ENCODE data around the gene PRKCA.

PRKCA gene

DNA sequence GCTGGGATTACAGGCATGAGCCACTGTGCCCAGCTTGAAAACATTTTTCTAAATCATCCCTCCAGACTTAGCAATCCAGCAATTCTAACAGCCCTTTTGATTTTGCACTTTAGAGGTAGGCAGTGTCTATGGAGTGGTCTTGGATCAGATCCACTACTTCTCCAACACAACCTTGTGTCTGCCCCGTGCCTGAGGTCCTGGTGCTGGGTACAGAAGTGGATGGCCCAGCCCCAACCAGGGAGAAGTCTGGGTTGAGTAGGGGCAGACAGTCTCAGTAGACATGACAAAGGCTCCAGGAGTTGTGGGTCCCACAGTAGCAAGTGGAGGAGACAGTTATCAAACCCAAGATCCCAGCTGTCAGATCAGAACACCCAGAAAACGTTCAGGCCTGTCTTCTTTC lies 460.6 kb downstream of the PRKCA start:
- no peaks in the 10 kb centered on the region for H3K9me3 ChIP-seq (ENCODE audit: control insufficient read depth, insufficient read depth, low read length)
- no CpG with 5 or more reads among the region's 2 CpGs for WGBS (ENCODE audit: insufficient coverage, insufficient read length)

DNA sequence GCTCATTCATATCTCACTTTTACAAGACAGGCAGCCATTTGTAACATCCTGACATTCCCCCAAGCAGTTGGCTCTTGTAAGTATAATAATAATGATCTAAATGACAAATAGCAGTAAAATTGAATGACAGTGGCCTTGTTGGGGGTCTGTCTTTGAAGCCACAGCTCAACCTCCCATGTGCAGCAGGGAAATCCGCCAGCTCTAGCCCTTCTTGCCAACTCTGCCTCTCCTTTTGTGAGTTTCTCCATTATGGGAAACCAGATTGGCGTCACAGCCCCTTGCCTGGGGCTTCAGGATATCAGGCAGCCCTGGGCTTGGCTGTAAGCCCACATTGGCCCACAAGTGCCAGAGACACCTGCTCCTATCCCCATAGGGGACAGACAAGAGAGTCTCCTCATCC lies 462.1 kb downstream of the PRKCA start:
- Histone ChIP-seq H3K9me3 (ENCODE audit: control insufficient read depth, insufficient read depth, low read length) (no peaks in the 10 kb centered on the region), H3K27me3 (ENCODE audit: control insufficient read depth, insufficient read depth, low read length) (no peaks in the 10 kb centered on the region), H3K4me1 (ENCODE audit: control insufficient read depth, insufficient read depth, low read length) (0 out of 2 replicates have a peak, but pooled peaks cover 3% of the 10 kb centered on the region), H3K4me3 (ENCODE audit: low read length) (no peak overlapping the region), H3K36me3 (ENCODE audit: control insufficient read depth, insufficient read depth, low read length) (no peaks in the 10 kb centered on the region), H3K27ac (ENCODE audit: low read length) (no peak overlapping the region)
- DNase-seq (ENCODE audit: low read depth, low spot score): no peak
- no CpG with 5 or more reads among the region's 2 CpGs for WGBS (ENCODE audit: insufficient coverage, insufficient read length)

More for the DNA sequence above, 460.6 kb downstream of the PRKCA start:
- no peaks in the 10 kb centered on the region for H3K36me3 ChIP-seq (ENCODE audit: control insufficient read depth, insufficient read depth, low read length)
- H3K27ac ChIP-seq (ENCODE audit: low read length): no peak overlapping the region
- H3K4me3 ChIP-seq (ENCODE audit: low read length): no peak overlapping the region
- H3K27me3 ChIP-seq (ENCODE audit: control insufficient read depth, insufficient read depth, low read length): no peaks in the 10 kb centered on the region
- H3K4me1 ChIP-seq (ENCODE audit: control insufficient read depth, insufficient read depth, low read length): 0 out of 2 replicates have a peak, but pooled peaks cover 3% of the 10 kb centered on the region
- no peak for DNase-seq (ENCODE audit: low read depth, low spot score)

DNA sequence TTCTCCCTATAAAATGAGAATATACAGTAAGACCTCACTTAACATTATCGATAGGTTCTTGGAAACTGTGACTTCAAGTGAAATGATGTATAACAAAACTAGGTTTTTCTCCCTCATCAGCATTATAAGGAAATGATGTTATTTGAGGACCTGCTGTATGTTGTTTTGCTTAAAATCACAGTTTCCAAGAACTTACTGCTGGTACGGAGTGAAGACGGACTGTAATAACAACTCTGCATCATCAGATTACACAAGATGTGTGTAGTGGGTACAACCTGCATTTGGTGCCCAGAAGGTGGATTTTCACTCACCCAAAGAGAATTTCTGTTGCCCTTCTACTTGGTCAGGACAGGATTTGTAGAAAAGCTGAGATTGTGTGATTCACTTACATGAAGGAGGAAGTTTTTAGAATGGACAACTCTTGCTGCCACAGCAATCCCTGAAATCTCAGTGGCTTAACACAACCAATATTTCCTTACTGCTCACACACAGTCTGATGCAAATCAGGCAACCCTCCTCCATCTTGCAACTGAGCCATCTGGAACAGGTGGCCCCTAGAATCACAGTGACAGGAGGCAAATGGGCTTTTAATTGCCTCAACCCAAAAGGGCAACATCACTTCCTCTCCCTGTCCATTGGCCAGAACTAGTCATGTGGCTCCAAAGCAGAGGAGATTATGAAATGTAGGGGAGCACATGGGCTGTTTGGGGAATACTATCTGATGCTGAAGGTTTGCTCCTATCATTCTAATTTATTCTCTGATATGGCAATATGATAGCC lies 464.9 kb downstream of the PRKCA start:
- Histone ChIP-seq H3K27me3 (ENCODE audit: control insufficient read depth, insufficient read depth, low read length) (no peaks in the 10 kb centered on the region), H3K4me3 (ENCODE audit: low read length) (no peak overlapping the region), H3K9me3 (ENCODE audit: control insufficient read depth, insufficient read depth, low read length) (no peaks in the 10 kb centered on the region), H3K4me1 (ENCODE audit: control insufficient read depth, insufficient read depth, low read length) (0 out of 2 replicates have a peak, but pooled peaks cover 3% of the 10 kb centered on the region), H3K27ac (ENCODE audit: low read length) (no peak overlapping the region), H3K36me3 (ENCODE audit: control insufficient read depth, insufficient read depth, low read length) (no peaks in the 10 kb centered on the region)
- DNase-seq (ENCODE audit: low read depth, low spot score): no peak
- WGBS (ENCODE audit: insufficient coverage, insufficient read length): no CpG with 5 or more reads among the region's 3 CpGs

DNA sequence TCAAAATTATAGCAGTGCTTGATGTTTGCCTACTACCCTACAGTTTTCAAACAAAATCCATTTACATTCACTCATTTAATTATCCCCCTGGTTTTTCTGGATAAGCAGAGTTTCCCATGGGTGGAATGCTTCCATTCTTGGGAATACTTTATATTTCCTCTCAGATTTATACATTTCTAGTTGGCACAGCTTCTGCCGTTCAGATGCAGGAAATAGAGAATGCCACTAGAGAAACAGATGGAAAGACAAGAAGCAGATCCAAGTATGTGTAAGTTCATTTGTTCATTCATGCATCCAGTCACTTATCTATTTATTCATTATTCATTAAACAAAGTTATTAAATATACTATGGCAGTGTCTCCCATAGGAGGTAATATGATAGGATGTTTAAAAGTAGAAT lies 467.5 kb downstream of the PRKCA start:
- no CpG with 5 or more reads among the region's 1 CpG for WGBS (ENCODE audit: insufficient coverage, insufficient read length)
- Histone ChIP-seq H3K4me1 (ENCODE audit: control insufficient read depth, insufficient read depth, low read length) (no peaks in the 10 kb centered on the region), H3K27ac (ENCODE audit: low read length) (no peak overlapping the region), H3K36me3 (ENCODE audit: control insufficient read depth, insufficient read depth, low read length) (no peaks in the 10 kb centered on the region), H3K4me3 (ENCODE audit: low read length) (no peak overlapping the region), H3K27me3 (ENCODE audit: control insufficient read depth, insufficient read depth, low read length) (no peaks in the 10 kb centered on the region), H3K9me3 (ENCODE audit: control insufficient read depth, insufficient read depth, low read length) (no peaks in the 10 kb centered on the region)
- no peak for DNase-seq (ENCODE audit: low read depth, low spot score)

DNA sequence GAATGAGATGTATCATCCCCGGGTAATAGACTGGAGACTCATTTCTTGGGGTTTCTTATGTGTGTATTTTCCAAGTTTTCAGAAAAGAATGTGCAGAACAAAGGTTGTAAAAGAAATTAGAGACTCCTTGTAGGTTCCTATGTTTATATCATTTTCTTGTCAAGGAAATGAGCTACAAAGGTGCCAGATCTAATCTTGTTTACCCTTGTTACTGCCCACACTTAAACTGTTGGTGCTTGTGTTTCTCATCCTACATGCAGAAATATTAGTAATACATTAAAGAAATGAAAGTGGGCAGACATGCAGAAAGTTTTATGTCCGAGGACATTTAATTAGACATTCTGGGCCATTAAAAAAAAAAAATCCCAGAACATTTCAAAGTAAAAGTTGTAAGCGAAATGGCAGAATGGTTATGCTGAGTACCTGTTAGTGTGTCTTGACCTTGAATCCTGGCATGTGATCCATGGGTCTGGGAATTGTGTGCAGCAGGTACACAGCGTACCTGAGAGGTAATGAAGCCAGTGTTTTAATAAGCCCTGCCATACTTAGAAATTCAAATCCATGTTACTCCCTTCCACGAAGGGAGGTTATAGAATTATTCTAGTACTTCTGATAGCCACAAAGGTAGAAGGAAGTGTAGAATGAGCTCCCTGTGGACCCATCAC lies 469.9 kb downstream of the PRKCA start:
- H3K9me3 ChIP-seq (ENCODE audit: control insufficient read depth, insufficient read depth, low read length): no peaks in the 10 kb centered on the region
- H3K4me1 ChIP-seq (ENCODE audit: control insufficient read depth, insufficient read depth, low read length): peaks cover 2% of the 10 kb centered on the region; the same call in 1 of the 2 replicates
- no peak for DNase-seq (ENCODE audit: low read depth, low spot score)
- no peaks in the 10 kb centered on the region for H3K27me3 ChIP-seq (ENCODE audit: control insufficient read depth, insufficient read depth, low read length)
- no peaks in the 10 kb centered on the region for H3K36me3 ChIP-seq (ENCODE audit: control insufficient read depth, insufficient read depth, low read length)
- no peak overlapping the region for H3K27ac ChIP-seq (ENCODE audit: low read length)
- no CpG with 5 or more reads among the region's 5 CpGs for WGBS (ENCODE audit: insufficient coverage, insufficient read length)
- no peak overlapping the region for H3K4me3 ChIP-seq (ENCODE audit: low read length)

DNA sequence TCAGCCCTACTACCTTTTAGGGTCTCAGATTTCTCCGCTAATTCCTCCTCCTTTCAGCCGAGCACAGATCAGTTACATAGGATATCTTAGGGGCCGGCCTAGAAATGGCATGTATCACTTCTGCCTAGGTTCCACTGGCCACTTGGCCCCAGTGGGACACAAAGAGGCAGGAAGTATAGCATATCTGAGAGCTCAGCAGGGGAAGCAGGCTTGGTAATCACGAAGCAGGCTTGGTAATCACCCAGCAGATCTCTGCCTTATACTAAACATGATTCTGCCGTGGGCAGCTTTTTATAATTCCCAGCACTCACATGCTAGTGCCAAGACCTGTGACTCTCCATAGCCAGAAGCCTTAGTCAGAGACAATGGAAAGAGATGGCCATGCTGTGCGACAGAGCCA lies 472.9 kb downstream of the PRKCA start:
- Histone ChIP-seq H3K27ac (ENCODE audit: low read length) (no peak overlapping the region), H3K36me3 (ENCODE audit: control insufficient read depth, insufficient read depth, low read length) (no peaks in the 10 kb centered on the region), H3K4me3 (ENCODE audit: low read length) (no peak overlapping the region), H3K9me3 (ENCODE audit: control insufficient read depth, insufficient read depth, low read length) (no peaks in the 10 kb centered on the region), H3K4me1 (ENCODE audit: control insufficient read depth, insufficient read depth, low read length) (peaks cover 4% of the 10 kb centered on the region; the same call in 1 of the 2 replicates), H3K27me3 (ENCODE audit: control insufficient read depth, insufficient read depth, low read length) (no peaks in the 10 kb centered on the region)
- DNase-seq (ENCODE audit: low read depth, low spot score): no peak
- WGBS (ENCODE audit: insufficient coverage, insufficient read length): no CpG with 5 or more reads among the region's 6 CpGs

DNA sequence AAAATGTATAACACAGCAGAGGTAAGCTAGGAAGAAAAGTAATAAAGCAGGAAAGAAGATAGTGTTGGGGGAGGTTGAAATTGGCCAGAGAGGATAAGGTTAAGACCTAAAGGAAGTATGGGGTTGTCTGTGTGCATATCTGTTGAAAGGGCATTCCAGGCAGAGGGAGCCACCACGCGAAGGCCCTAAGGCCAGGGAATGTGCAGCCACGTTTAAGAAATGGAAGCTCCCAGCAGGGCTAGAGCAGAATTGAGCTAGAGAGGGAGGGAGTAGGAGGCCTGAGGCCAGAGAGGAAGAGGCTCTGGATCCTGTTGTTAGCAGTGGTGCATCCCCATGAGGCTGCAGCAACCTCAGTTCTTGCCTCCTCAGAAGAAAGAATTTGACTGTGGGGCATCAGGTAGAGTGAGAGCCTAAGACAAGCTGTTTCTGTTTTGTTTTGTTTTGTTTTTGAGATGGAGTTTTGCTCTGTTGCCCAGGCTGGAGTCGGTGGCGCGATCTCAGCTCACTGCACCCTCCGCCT lies 473.5 kb downstream of the PRKCA start:
- Histone ChIP-seq H3K4me1 (ENCODE audit: control insufficient read depth, insufficient read depth, low read length) (peaks cover 4% of the 10 kb centered on the region; the same call in 1 of the 2 replicates), H3K27ac (ENCODE audit: low read length) (no peak overlapping the region), H3K4me3 (ENCODE audit: low read length) (no peak overlapping the region), H3K36me3 (ENCODE audit: control insufficient read depth, insufficient read depth, low read length) (no peaks in the 10 kb centered on the region), H3K9me3 (ENCODE audit: control insufficient read depth, insufficient read depth, low read length) (no peaks in the 10 kb centered on the region), H3K27me3 (ENCODE audit: control insufficient read depth, insufficient read depth, low read length) (no peaks in the 10 kb centered on the region)
- no CpG with 5 or more reads among the region's 7 CpGs for WGBS (ENCODE audit: insufficient coverage, insufficient read length)
- no peak for DNase-seq (ENCODE audit: low read depth, low spot score)

DNA sequence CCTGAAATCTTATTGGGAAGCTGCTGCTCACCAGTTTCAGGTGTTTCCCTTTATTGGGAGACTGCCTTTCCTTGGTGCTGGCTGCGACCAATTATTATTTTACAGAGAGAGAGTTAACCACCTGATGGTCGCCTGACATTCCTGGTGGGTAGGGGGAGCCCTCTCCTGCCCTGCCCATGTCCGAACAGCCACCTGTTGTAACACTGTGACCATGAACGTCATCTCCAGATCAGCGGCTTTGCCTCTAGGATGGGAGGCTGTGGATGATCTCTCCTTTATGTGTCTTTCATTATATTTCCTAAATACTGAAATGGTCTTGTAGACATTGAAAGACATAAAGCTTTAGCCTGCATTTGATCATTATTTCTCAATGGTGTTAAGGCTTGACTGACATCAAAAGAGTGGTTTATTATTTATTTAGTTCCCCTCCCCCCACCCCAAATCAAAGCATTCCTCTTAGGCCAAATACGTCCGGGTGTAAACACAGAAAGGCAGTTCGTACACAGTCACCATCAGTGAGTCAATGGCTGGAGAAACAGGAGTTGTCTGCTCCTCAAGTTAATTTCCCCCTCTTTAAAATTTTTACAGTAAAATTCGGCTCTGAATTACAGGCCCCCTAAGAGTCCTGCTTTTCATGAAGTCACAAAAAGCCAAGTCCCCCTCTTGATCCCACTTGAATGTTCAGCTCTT lies 474.7 kb downstream of the PRKCA start:
- Histone ChIP-seq H3K9me3 (ENCODE audit: control insufficient read depth, insufficient read depth, low read length) (no peaks in the 10 kb centered on the region), H3K27ac (ENCODE audit: low read length) (no peak overlapping the region), H3K27me3 (ENCODE audit: control insufficient read depth, insufficient read depth, low read length) (no peaks in the 10 kb centered on the region), H3K36me3 (ENCODE audit: control insufficient read depth, insufficient read depth, low read length) (no peaks in the 10 kb centered on the region), H3K4me1 (ENCODE audit: control insufficient read depth, insufficient read depth, low read length) (peaks cover 4% of the 10 kb centered on the region; the same call in 1 of the 2 replicates), H3K4me3 (ENCODE audit: low read length) (no peak overlapping the region)
- no CpG with 5 or more reads among the region's 9 CpGs for WGBS (ENCODE audit: insufficient coverage, insufficient read length)
- no peak for DNase-seq (ENCODE audit: low read depth, low spot score)

DNA sequence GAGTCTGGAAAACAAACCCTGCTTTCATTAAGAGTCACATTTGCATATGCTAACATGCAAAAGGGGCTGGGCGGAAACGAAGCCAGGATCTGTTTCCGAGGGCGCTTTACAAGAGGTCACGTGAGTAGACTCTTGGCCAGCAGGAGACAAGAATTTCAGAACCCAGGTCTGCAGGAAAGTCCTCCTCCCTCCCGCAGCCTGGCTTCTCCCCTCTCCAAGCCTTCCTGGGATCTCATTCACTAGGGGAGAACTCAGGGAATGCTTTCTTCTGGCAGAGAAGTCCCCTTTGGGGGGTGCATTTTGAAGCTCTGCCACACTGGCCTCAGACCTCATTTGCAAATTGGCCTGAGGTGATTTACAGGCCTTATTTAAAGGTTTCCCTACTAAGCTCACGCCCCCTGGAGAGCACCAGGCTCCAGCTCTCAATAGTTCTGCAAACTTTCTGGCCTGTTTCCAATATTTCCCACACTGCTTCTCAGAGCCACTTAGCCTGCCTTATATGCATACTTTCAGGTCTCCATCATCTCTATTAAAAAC lies 475.3 kb downstream of the PRKCA start:
- no CpG with 5 or more reads among the region's 7 CpGs for WGBS (ENCODE audit: insufficient coverage, insufficient read length)
- peak; percentile 79 for DNase-seq (ENCODE audit: low read depth, low spot score)
- no peaks in the 10 kb centered on the region for H3K9me3 ChIP-seq (ENCODE audit: control insufficient read depth, insufficient read depth, low read length)
- no peak overlapping the region for H3K4me3 ChIP-seq (ENCODE audit: low read length)
- no peak overlapping the region for H3K27ac ChIP-seq (ENCODE audit: low read length)
- no peaks in the 10 kb centered on the region for H3K27me3 ChIP-seq (ENCODE audit: control insufficient read depth, insufficient read depth, low read length)
- H3K4me1 ChIP-seq (ENCODE audit: control insufficient read depth, insufficient read depth, low read length): peaks cover 4% of the 10 kb centered on the region; the same call in 1 of the 2 replicates
- H3K36me3 ChIP-seq (ENCODE audit: control insufficient read depth, insufficient read depth, low read length): no peaks in the 10 kb centered on the region

Data from iPS DF 6.9 (cell line).